HUES48 (cell line): ENCODE data around the gene ACTL8.

Source experiments
- H3K27ac ChIP-seq: one replicate; pipeline ENCODE4 v1.7.0; 2013; ENCODE audit warnings: low read depth, low read length, inconsistent platforms
- H3K27me3 ChIP-seq: 2 replicates; pipeline ENCODE4 v1.6.1; 2013; ENCODE audit warnings: mild to moderate bottlenecking, low read length; ENCODE audit not compliant: control insufficient read depth, insufficient read depth
- H3K36me3 ChIP-seq: 2 replicates; pipeline ENCODE4 v1.6.1; 2013; ENCODE audit warnings: low read length; ENCODE audit not compliant: control insufficient read depth, insufficient read depth
- H3K4me1 ChIP-seq: 2 replicates; pipeline ENCODE4 v1.6.1; 2013; ENCODE audit warnings: mild to moderate bottlenecking, low read length; ENCODE audit not compliant: control insufficient read depth, insufficient read depth
- H3K4me3 ChIP-seq: 2 replicates; pipeline ENCODE4 v1.5.1; 2013; ENCODE audit warnings: mild to moderate bottlenecking, low read depth, low read length
- H3K9ac ChIP-seq: 2 replicates; pipeline ENCODE4 v1.6.1; 2013; ENCODE audit warnings: mild to moderate bottlenecking, low read depth, low read length, moderate library complexity
- H3K9me3 ChIP-seq: 2 replicates; pipeline ENCODE4 v1.6.1; 2013; ENCODE audit warnings: low read length; ENCODE audit not compliant: control insufficient read depth, insufficient read depth

Gene ACTL8

DNA sequence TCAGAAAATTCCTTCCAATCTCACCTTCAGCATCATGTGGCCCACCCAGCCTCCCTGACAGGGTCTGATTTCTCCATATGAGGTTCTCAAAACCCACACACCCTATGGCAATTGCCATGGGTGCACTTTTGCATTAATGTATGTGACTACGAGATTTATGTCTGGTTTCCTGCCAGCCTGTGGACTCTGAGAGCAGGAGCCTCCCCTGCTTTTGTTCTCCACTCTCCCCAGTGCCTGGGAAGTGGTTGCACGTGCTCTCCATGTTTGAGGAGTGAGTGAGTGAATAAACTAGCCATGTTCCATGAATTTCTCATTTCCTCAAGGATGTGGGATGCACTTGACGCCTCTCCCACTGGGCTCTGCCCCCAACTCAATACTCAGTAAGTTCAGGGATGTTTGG, 91.2 kb downstream of the ACTL8 start:
- Histone ChIP-seq H3K4me3 (no peak overlapping the region), H3K9me3 (no peaks in the 10 kb centered on the region), H3K27me3 (no peaks in the 10 kb centered on the region), H3K36me3 (no peaks in the 10 kb centered on the region), H3K9ac (no peak overlapping the region), H3K4me1 (no peaks in the 10 kb centered on the region), H3K27ac (no peak overlapping the region)

- no peaks in the 10 kb centered on the region for H3K27me3 ChIP-seq
- no peak overlapping the region for H3K4me3 ChIP-seq
- H3K36me3 ChIP-seq, result no peaks in the 10 kb centered on the region
- no peak overlapping the region for H3K9ac ChIP-seq
- no peaks in the 10 kb centered on the region for H3K9me3 ChIP-seq
- no peaks in the 10 kb centered on the region for H3K4me1 ChIP-seq
- H3K27ac ChIP-seq, result no peak overlapping the region
Observed at GRCh38 chr1:17847111-17847510, 92.0 kb downstream of the ACTL8 start.

- Histone ChIP-seq H3K4me3 (no peak overlapping the region), H3K9me3 (no peaks in the 10 kb centered on the region), H3K27ac (no peak overlapping the region), H3K27me3 (no peaks in the 10 kb centered on the region), H3K36me3 (no peaks in the 10 kb centered on the region), H3K9ac (no peak overlapping the region), H3K4me1 (no peaks in the 10 kb centered on the region)
Observed at GRCh38 chr1:17849216-17849615, 94.1 kb downstream of the ACTL8 start.

DNA sequence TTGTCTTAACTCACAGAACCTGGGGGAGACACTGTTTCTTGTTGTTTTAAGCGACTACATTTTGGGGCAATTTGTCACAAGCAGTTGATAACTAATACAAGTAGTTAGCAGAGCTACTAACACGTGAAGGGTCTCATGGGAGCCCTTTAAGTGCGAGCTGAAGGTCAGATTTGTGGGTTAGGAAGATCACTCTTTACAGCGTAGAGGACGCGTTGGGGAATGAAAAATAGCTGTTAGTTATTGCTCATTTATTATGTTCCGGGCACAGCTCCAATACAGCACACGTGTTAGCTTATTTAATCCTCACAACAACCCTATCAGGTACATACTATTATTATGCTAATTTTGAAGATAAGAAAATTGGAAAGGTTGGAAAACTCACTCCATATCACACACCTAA, 95.9 kb downstream of the ACTL8 start:
- Histone ChIP-seq H3K4me1 (no peaks in the 10 kb centered on the region), H3K4me3 (no peak overlapping the region), H3K27ac (no peak overlapping the region), H3K9ac (no peak overlapping the region), H3K27me3 (no peaks in the 10 kb centered on the region), H3K36me3 (no peaks in the 10 kb centered on the region), H3K9me3 (no peaks in the 10 kb centered on the region)

DNA sequence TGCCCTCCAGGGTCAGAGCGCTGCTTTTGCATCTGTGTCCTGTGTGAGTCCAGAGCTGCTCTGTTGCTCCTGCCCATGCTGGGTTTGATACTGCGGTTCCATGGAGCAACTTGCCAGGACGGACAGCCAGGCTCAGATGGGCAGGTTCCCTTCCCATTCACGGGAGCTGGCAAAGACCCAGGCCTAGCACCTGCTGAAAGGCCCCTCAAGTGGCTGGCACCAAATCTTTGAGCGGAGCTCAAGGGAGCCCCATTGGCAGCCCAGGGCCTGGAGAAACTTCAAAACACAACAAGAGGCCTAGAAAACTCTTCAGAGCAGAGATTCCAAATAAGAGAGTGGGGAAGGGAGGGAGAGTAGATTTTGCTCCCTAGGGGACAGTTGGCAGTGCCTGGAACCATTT, 97.2 kb downstream of the ACTL8 start:
- no peaks in the 10 kb centered on the region for H3K36me3 ChIP-seq
- no peak overlapping the region for H3K4me3 ChIP-seq
- H3K27me3 ChIP-seq, result no peaks in the 10 kb centered on the region
- H3K4me1 ChIP-seq, result no peaks in the 10 kb centered on the region
- no peaks in the 10 kb centered on the region for H3K9me3 ChIP-seq
- no peak overlapping the region for H3K27ac ChIP-seq
- no peak overlapping the region for H3K9ac ChIP-seq

GRCh38 chr1:17853241-17853935, 98.3 kb downstream of the ACTL8 start:
- Histone ChIP-seq H3K4me1 (no peaks in the 10 kb centered on the region), H3K27ac (no peak overlapping the region), H3K36me3 (no peaks in the 10 kb centered on the region), H3K4me3 (no peak overlapping the region), H3K9ac (no peak overlapping the region), H3K27me3 (no peaks in the 10 kb centered on the region), H3K9me3 (no peaks in the 10 kb centered on the region)

- Histone ChIP-seq H3K9ac (no peak overlapping the region), H3K36me3 (no peaks in the 10 kb centered on the region), H3K4me1 (no peaks in the 10 kb centered on the region), H3K4me3 (no peak overlapping the region), H3K27ac (no peak overlapping the region), H3K27me3 (no peaks in the 10 kb centered on the region), H3K9me3 (no peaks in the 10 kb centered on the region)
Observed at GRCh38 chr1:17856496-17857108, 101.5 kb downstream of the ACTL8 start.

GRCh38 chr1:17857109-17857499, 102.0 kb downstream of the ACTL8 start:
- Histone ChIP-seq H3K27ac (no peak overlapping the region), H3K4me3 (no peak overlapping the region), H3K9ac (no peak overlapping the region), H3K4me1 (peaks cover 2% of the 10 kb centered on the region; the same call in 1 of the 2 replicates), H3K27me3 (no peaks in the 10 kb centered on the region), H3K36me3 (no peaks in the 10 kb centered on the region), H3K9me3 (no peaks in the 10 kb centered on the region)

GRCh38 chr1:17857996-17858395, 102.9 kb downstream of the ACTL8 start:
- Histone ChIP-seq H3K27ac (no peak overlapping the region), H3K4me1 (peaks cover 4% of the 10 kb centered on the region; the same call in 1 of the 2 replicates), H3K9ac (no peak overlapping the region), H3K4me3 (no peak overlapping the region), H3K36me3 (no peaks in the 10 kb centered on the region), H3K27me3 (no peaks in the 10 kb centered on the region), H3K9me3 (no peaks in the 10 kb centered on the region)

DNA sequence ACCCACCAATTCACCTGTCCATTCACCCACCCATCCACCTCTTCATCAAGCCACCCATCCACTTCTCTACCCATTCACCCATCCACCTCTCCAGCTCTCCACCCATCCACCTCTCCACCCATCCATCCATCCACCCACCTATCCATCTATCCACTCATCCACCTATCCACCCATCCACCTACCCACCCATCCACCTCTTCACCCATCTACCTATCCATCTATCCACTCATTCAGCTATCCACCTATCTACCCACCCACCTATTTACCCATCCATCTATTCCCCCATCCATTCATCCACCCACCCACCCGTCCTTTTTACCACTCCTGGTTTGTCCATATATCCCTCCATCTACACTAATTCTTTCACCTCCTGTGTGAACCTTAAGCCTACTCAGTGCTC, 105.7 kb downstream of the ACTL8 start:
- Histone ChIP-seq H3K4me3 (no peak overlapping the region), H3K9ac (no peak overlapping the region), H3K36me3 (no peaks in the 10 kb centered on the region), H3K9me3 (no peaks in the 10 kb centered on the region), H3K27ac (no peak overlapping the region), H3K27me3 (no peaks in the 10 kb centered on the region), H3K4me1 (peaks cover 4% of the 10 kb centered on the region; the same call in 1 of the 2 replicates)

- Histone ChIP-seq H3K27ac (no peak overlapping the region), H3K9me3 (no peaks in the 10 kb centered on the region), H3K27me3 (no peaks in the 10 kb centered on the region), H3K4me1 (peaks cover 4% of the 10 kb centered on the region; the same call in 1 of the 2 replicates), H3K4me3 (no peak overlapping the region), H3K9ac (no peak overlapping the region), H3K36me3 (no peaks in the 10 kb centered on the region)
Observed at GRCh38 chr1:17861685-17862084, 106.6 kb downstream of the ACTL8 start.
